GM18868 (cell line): ENCODE results near the gene ADCY2.

Experiments
- ATAC-seq: cut with Tn5 transposase; IDR thresholded peaks from one replicate; pipeline ENCODE4 v1.9.1; 2021; ENCODE audit warnings: mild to moderate bottlenecking, moderate library complexity; ENCODE audit not compliant: unreplicated experiment

ADCY2 gene

GRCh38 chr5:7714119-7714518 lies 318.2 kb downstream of the ADCY2 start:
- no peak for ATAC-seq

GRCh38 chr5:7714697-7715096 lies 318.8 kb downstream of the ADCY2 start:
- ATAC-seq: no peak

GRCh38 chr5:7717691-7718090 lies 321.8 kb downstream of the ADCY2 start:
- ATAC-seq: no peak

- no peak for ATAC-seq
Observed at GRCh38 chr5:7728076-7728475, 332.1 kb downstream of the ADCY2 start.

- ATAC-seq: no peak
Observed at GRCh38 chr5:7741415-7742065, 345.6 kb downstream of the ADCY2 start.

- no peak for ATAC-seq
Observed at GRCh38 chr5:7742241-7742656, 346.3 kb downstream of the ADCY2 start.

DNA sequence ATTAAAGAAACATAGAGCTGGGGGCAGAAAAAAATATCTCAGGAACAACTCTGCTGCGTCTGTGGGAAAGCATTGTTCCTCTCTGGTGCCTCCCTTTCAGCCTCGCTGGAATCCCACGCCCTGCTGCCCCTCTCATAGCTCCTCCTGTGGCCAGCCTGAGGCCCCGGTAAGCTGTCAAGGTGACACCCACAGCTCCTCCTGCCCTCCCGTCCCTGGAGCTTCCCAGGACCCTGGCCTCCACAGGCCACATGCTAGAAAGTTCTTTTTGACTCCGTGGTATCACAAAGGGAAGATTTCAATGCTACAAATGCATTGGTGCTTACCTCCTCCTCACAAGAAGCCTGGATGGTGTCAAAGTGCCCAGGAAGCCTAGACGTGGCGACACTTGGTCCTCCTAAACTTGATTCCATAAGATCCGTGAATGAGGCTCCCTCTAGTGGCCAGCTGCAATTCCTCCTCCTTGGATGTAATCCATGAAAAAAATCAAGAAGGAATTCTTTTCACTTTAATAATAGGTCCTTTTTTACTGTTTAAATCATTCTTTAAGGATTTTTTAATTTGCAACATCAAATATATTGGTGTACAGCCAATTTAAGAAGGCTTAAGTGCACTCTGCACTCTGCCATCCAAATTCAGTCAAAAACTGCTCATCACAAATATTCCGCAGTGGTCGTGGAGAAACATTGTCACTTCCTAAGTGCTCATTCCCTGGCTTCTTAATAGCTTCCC lies 350.1 kb downstream of the ADCY2 start:
- no peak for ATAC-seq

- ATAC-seq: no peak
Observed at GRCh38 chr5:7747728-7748127, 351.8 kb downstream of the ADCY2 start.

DNA sequence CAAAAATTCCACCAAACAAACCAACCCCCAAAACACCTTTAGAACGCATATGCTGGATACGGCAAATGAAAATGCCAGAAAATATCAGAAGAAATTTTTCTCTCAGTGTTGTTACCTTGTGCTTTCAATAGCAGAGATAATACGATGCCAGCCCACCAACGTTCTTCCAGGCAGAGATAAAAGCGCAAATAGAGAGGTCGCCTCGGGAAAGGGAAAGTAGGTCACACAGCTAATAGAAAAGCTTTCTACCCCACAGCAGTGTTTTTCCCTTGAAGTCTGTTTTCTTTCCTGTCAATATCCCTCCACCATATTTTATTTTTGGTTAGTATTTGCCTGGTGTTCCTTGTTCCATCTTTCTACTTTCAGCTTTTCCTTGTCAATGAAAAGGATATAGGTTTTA lies 353.7 kb downstream of the ADCY2 start:
- no peak for ATAC-seq

GRCh38 chr5:7751874-7752273 lies 355.9 kb downstream of the ADCY2 start:
- no peak for ATAC-seq

- ATAC-seq: no peak
Observed at GRCh38 chr5:7753181-7753580, 357.2 kb downstream of the ADCY2 start.

- no peak for ATAC-seq
Observed at GRCh38 chr5:7753596-7753995, 357.7 kb downstream of the ADCY2 start.

GRCh38 chr5:7754490-7754889 lies 358.6 kb downstream of the ADCY2 start:
- ATAC-seq: no peak

GRCh38 chr5:7754997-7755596 lies 359.2 kb downstream of the ADCY2 start:
- ATAC-seq: peak; percentile 88

GRCh38 chr5:7755958-7756357 lies 360.0 kb downstream of the ADCY2 start:
- ATAC-seq: peak; percentile 52

DNA sequence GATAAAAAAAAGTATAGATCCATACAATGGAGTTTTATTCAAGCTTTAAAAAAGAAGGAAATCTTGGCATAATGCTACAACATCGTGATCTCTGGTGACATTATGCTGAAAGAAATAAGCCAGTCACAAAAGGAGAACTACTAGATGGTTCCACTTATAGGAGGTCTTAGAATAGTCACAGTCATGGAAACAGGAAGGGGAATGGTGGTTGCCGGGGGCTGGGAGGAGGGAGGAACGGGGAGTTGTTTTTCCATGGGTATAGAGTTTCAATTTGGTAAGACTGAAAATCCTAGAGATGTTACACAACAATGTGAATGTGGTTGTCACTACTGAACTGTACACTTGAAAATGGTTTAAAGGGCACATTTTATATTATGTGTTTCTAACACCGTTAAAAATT lies 360.5 kb downstream of the ADCY2 start:
- no peak for ATAC-seq

DNA sequence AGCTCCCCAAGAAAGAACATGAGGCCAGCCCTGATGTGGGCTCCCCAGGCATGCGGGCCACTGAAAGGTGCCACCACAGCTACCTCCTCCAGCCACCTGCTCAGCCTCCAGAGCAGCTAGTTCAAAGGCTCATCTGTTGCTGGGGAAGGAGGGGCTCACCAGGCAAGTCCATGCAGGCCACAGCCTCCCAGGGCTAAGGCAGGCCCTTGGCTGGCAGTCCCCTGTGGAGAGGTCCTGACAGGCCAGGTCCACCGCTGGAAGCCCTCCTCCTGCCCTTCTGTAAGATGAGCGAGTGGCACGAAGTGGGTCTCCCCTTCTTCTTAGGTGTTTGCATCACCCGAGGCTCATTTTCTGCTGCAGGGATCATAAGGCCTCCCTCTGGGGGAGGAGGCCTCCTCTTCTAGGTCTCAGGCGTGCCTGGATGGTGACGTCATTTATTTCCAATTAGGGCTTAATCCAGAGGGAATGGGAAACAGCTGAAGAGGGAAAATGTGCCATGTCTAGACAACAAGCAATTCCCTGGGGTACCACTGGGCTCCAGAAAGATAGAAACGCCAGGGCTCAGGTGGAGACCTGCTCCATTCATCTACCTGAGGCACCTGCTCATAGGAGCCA lies 363.4 kb downstream of the ADCY2 start:
- ATAC-seq: no peak

- no peak for ATAC-seq
Observed at GRCh38 chr5:7759951-7760580, 364.1 kb downstream of the ADCY2 start.

- ATAC-seq: peak; percentile 86
Observed at GRCh38 chr5:7762267-7762666, 366.3 kb downstream of the ADCY2 start.

DNA sequence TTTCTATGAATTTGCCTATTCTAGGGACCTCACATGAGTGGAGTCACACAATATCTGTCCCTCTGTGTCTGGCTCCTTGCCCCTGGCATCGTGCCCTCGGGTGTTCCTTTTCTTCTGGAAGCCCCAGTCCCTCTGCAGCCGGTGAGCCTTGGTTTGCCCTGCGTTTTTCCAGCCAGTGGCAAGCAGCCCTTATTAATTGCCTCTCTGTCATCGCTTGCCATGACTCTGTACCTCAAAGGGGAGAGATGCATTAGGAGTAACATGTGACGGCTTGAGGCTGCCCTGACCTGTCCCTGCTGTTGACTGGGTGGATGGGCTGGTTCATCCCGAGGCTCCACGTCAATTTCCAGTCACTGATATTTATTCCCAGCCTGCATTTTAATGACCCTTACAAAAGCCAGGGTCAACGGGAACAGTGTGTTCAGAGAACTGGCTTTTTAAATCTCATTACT lies 367.7 kb downstream of the ADCY2 start:
- ATAC-seq: no peak

DNA sequence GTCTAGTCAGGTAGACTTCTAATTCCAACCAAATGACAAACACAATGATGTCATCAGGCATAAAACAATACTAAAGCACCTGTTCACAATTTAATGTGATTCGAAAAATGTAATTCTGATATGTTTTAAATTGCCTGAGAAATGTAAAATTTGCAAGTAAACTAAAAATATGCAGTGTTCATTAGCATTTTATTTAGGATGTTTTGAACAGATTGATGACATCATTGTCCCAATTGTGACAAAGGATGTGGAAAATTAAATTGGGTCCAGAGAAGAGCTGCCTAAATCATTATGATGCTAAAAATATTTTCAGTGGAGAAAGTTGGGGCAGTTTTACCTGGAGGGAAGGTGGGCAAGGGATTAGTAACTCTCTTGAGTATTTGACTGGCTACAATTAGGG lies 368.5 kb downstream of the ADCY2 start:
- no peak for ATAC-seq
